HG02870 (cell line): ENCODE measurements around the gene NACC2.

Experiments
- ATAC-seq: cut with Tn5 transposase; IDR thresholded peaks from one replicate; pipeline ENCODE4 v1.9.1; 2021; ENCODE audit warnings: mild to moderate bottlenecking, moderate library complexity; ENCODE audit not compliant: unreplicated experiment

Gene NACC2

GRCh38 chr9:136096505-136097001, 1.5 kb upstream of the NACC2 start:
- ATAC-seq = no peak

- no peak for ATAC-seq
Observed at GRCh38 chr9:136093995-136094881, 851 bp downstream of the NACC2 start.

- ATAC-seq = no peak
Observed at GRCh38 chr9:136093346-136093986, 1.6 kb downstream of the NACC2 start.

- ATAC-seq = no peak
Observed at GRCh38 chr9:136092741-136093140, 2.3 kb downstream of the NACC2 start.

- no peak for ATAC-seq
Observed at GRCh38 chr9:136092353-136092650, 2.8 kb downstream of the NACC2 start.

GRCh38 chr9:136091582-136092352, 3.3 kb downstream of the NACC2 start:
- ATAC-seq = no peak

- ATAC-seq = no peak
Observed at GRCh38 chr9:136090768-136091581, 4.1 kb downstream of the NACC2 start.

GRCh38 chr9:136090056-136090735, 4.9 kb downstream of the NACC2 start:
- ATAC-seq = no peak

- no peak for ATAC-seq
Observed at GRCh38 chr9:136089697-136090045, 5.4 kb downstream of the NACC2 start.

- ATAC-seq = no peak
Observed at GRCh38 chr9:136088939-136089696, 6.0 kb downstream of the NACC2 start.

GRCh38 chr9:136088481-136088938, 6.6 kb downstream of the NACC2 start:
- ATAC-seq = no peak

GRCh38 chr9:136087741-136088480, 7.2 kb downstream of the NACC2 start:
- no peak for ATAC-seq

- ATAC-seq = no peak
Observed at GRCh38 chr9:136086951-136087740, 7.9 kb downstream of the NACC2 start.

- ATAC-seq = no peak
Observed at GRCh38 chr9:136086213-136086881, 8.7 kb downstream of the NACC2 start.

GRCh38 chr9:136085815-136086212, 9.3 kb downstream of the NACC2 start:
- no peak for ATAC-seq

GRCh38 chr9:136084063-136084944, 10.8 kb downstream of the NACC2 start:
- no peak for ATAC-seq
